ENCODE results near the gene ADAM10.

Gene ADAM10

DNA sequence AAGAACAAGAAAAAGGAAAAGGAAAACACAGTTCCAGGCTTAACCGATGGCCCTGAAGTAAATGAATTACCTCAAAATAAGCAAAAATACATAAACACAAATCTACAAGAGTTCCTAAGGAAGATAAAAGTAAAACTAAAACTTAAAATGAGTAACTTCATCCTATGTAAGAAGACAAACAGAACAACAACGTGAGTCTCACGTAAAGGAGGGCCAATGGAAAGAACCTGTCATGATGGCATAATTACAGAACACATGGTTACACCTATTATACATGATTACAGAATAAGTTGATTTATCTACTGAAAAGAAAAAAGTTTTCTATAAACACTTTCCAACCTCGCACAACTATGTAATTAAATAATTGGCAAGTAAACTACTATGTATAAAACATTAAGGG lies 42.1 kb downstream of the ADAM10 start:
- no peak for DNase-seq

DNA sequence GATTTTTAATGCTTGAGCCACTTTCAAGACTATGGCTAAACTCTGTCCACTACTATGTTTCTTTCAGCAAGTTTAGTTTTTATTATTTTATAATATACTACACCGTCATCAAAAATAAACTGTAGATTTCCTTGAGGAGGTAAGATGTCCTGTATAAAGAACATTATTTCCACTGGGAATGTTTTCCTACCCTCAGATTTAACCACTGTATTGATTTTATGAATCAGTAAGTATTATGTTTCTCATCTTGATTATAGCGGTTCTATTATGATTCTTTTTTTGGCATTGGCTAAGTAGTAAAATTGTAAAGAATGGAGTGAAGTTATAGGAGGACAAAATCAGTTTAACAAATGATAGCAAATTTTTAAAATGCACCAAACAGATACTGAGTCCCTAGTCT lies 44.4 kb downstream of the ADAM10 start:
- DNase-seq = no peak

DNA sequence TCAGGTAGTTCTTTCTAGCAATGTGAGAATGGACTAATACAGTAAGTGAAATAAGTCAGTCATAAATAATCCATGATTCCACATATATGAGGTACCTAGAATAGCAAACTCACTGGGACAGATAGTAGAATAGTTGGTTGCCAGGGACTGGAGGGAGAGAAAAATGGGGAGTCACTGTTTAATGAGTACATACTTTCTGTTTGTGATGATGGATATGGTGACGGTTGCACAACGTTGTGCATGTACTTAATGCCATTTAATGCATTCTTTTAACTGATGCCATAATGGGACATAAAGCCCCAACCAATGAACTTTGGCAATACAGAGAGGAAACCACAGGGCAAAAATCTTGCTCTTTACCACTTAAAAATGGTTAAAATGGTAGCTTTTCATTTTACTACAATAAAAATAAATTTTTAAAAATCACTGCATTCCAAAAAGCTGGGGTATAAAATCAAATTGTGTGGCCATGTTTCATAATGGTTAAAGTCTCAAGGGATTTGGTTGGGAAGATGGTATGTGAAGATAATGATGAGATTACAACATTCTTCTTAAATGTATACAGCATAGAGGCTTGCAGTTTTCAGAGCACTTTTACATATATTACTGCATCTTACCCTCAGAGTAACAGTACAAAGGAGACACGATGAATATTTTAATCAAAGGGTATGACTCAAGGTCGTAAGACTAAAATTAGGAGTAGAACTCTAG lies 45.2 kb downstream of the ADAM10 start:
- DNase-seq = no peak

DNA sequence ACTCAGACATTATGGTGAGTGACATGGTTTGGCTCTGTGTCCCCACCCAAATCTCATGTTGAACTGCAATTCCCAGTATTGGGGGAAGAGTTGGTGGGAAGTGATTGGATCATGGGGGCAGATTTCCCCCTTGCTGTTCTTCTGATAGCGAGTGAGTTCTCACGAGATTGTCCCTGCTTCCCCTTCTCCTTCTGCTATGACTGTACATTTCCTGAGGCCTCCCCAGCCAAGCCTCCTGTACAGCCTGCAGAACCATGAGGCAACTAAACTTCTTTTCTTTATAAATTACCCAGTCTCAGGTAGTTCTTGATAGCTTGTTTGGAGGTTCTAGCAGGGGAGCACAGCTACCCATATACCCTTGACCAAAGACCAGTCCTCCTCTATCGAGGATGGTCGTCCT lies 45.9 kb downstream of the ADAM10 start:
- no peak for DNase-seq

DNA sequence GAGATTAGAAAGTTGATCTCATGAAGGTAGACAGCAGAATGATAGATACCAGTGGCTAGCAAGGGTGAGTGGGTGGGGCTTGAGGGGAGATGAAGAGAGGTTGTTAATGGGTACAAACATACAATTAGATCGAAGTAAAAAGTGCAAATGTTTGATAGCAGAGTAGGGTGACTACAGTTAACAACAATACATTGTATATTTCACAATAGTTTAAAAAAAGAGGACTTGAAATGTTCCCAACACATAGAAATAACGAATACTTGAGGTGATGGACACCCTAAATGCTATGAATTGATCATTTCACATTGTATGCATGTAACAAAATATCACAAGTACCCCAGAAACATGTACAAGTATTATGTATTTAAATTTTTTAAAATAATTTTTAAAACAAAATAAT lies 47.3 kb downstream of the ADAM10 start:
- DNase-seq = no peak

DNA sequence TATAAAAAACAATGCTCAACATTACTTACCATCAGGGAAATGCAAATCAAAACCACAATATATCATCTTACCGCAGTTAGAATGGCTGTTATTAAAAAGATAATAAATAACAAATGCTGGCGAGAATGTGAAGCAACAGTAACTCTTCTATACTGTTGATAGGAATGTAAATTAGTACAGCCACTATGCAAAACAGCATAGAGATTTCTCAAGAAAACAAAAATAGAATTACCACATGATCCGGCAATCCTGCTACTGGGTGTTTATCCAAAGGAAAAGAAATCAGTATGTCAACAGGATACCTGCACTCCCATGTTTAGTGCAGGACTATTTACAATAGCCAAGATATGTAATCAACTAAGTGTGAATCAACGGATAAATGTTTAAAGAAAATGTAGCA lies 48.1 kb downstream of the ADAM10 start:
- no peak for DNase-seq

DNA sequence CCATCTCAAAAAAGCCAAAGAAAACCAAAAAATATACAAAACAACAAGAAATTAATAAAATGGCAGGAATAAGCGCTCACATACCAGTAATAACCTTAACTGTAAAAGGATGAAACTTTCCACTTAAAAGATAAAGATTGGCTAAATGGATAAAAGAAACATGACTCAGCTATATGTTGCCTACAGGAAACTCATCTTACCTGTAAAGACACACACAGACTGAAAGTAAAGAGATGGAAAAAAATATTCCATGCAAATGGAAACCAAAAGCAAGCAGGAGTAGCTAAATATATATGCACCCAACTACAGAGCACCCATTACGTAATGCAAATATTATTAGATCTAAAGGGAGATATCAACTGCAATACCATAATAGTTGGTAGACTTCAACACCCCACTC lies 49.7 kb downstream of the ADAM10 start:
- no peak for DNase-seq

DNA sequence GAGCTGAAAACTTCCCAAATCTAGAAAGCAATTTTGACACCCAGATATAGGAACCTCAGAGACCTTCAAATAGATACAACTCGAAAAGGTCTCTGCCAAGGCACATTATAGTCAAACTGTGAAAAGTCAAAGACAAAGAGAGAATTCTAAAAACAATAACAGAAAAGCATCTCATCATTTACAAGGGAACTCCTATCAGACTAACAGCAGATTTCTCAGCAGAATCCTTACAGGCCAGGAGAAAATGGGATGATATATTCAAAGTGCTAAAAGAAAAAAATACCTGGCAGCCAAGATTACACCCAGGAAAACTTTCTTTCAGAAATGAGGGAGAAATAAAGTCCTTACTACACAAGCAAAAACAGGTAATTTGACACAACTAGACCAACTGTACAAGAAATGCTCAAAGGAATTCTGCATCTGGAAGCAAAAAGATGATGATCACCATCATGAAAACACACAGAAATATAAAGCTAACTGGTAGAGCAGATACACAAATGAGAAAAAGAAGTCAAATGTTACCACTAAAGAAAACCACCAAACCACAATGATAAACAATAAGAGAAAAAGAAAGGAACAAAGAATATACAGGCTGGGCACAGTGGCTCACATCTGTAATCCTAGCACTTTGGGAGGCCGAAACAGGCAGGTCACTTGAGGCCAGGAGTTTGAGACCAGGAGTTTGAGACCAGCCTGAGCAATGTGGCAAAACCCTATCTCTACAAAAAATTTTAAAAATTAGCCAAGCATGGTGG lies 50.4 kb downstream of the ADAM10 start:
- no peak for DNase-seq

DNA sequence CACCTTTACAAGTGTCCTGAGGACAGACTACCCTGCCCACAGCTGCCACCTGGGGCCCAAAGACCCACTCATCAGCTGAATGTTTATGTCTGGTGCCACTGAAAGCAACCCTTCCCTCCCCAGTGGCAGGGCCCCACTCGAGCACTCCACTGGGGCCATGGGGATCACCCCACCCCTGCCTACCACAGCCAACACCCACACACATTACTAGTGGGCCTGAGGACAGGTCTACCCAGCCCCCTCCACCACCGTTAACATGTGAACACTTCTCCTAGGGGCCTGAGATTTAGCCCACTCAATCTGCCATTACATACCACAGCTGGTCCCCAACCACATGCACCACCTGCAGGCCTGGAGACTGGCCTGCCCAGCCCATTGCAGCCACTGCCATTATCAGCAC lies 52.3 kb downstream of the ADAM10 start:
- DNase-seq = no peak

DNA sequence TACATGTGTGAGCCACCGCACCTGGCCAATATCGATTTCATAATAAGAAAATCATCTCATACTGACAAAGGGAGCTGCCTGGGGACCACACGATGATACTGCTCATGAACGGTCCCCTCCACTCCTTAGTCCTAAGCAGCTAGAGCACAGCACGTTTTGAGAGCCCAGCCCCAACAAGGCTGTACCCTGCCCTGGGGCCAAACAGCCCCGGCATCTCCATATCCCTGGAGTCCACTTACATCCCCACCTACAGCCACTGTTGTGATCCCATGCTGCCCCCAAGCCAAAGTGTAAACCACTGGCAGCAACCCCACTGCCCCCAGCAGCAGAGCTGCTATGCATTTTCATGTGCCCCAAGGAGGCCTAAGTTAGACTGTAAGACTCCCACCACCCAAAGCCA lies 52.8 kb downstream of the ADAM10 start:
- DNase-seq = no peak

DNA sequence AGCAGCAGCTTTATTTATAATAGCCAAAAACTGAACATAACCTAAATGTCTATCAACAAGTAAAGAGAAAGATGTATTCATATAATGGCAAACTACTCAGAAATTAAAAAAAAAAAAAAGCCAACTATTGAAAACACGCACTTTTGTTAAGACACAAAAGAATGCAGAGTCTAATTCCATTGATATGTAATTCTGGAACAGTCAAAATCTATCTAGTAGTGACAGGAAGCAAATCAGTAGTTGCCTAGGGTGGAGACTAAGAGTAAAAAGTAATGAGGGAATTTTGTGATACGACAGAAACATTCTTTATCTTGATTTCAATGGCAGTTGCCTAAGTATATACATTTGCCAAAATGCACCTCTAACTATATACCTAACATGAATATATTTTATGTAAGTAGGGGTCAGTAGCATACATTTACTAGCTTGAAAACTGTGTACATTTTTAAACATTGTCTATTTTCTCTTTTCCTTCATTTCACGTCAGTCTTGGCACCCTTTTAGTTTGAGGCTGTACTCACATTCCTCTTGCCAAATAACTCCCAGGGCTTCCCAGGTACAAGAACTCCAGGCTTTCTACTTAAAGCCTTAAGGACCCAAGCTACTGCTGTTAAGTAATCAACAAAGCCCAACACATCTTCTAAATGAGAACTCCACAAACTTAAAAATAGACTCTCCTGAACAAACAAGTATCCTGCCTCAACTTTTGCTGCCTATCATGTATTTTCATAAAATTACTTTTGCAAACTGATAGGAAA lies 54.7 kb downstream of the ADAM10 start:
- DNase-seq = no peak

DNA sequence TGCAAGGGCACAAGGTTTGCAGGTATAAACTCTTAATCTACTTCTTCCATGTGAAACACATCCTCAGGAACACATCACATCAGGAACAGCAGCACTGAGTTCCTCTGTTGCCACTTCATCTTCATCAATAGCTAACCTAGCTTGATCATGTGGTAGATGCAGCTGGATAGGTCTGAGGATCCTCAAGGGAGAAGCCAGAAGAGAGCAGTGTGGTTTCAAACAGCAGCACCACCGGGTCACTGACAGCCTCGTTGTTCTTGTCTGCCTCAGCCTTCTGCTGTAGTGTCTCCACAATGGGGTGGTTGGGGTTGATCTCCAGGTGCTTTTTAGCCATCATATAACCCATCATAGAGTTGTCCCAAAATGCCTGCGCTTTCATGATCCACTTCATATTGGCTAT lies 58.8 kb downstream of the ADAM10 start:
- DNase-seq = no peak

DNA sequence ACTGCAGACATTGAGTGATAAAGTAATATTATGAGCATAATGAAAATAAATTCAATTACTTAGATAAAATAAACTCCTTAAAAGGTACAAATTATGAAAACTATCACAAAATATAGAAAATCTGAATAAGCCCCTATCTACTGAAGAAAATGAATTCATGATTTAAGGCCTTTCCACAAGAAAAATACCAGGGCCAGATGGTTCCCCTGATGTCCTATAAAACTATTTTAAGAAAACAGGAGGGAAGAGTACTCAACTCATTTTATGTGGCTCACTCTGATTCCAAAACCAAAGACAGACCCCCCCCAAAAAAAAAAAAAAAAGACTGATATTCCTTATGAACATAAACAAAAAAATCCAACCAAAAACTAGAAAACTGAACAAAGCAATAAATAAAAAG lies 59.9 kb downstream of the ADAM10 start:
- DNase-seq = no peak

DNA sequence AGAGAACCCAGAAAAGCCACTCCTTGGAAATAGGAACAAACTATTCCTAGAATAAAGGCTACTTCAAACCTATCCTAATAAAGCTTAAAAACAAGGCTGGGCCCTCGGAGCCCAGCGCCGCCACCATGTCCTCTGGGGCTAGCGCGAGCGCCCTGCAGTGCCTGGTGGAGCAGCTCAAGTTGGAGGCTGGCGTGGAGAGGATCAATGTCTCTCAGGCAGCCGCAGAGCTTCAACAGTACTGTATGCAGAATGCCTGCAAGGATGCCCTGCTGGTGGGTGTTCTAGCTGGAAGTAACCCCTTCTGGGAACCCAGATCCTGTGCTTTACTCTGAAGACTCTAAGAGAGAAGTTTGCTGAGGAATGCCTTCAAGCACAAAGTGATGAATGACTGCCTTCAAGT lies 63.2 kb downstream of the ADAM10 start:
- DNase-seq = no peak

DNA sequence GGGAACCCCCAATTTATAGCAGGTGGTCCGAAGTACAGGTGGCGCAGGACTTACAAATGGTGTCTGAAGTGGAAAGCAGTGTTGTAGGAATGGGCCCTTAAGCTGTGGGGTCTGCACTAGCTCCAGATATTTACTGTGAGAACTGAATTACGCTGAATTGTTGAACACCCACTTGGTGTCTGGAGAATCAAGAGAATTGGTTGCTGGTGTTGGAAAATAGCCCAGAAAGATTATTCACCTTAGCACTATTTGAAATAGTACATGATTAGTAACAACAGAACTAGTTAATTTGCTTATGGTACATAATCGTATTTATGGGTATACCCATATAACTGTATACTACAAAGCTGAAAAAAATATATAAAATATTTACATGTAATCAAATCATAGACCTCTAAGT lies 64.8 kb downstream of the ADAM10 start:
- DNase-seq = no peak

DNA sequence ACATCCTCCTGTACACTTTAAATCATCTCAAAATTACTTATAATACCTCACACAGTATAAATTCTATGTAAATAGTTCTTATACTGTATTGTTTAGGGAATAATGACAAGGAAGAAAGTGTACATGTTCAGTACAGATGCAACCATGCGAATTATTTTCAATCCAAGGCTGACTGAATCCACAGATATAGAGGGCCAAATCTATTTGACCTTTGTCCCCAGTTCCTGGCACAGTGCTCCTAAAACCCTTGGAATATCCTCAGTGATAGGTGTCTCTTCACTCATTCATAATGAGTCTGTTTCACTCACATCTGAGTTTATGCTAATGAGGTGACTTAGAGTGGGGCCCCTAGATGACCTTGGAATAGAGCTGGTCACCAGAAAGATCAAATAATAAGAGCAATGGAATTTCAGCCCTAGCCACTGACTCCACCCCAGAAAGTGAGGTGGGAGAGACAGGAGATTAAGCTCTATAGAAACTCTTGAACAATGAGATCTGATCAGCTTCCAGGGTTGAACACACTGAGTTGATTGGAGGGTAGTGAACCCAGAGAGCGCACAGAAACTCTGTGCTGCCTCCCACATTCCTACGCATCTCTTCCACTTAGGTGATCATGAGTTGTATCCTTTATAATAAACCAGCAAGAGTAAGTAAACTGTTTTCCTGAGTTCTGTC lies 65.3 kb downstream of the ADAM10 start:
- no peak for DNase-seq

DNA sequence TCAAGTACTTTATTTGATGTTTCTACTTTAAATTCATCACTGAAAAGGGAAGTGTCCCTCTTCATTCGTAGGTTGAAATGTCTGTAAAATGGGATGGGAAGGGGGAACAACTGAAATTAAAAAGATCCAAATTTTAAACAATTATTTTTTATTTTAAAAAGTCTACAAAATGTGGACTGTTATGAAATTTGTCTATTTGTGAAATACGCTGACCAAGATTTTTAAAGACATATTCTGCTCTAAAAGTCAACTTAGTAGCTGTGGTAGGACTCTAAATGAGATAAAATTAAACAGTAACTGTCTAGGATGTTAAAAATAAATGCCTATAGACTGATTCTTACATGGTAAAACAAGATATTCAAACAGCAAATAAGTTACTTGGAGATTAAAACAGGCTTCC lies 67.3 kb downstream of the ADAM10 start:
- no peak for DNase-seq

DNA sequence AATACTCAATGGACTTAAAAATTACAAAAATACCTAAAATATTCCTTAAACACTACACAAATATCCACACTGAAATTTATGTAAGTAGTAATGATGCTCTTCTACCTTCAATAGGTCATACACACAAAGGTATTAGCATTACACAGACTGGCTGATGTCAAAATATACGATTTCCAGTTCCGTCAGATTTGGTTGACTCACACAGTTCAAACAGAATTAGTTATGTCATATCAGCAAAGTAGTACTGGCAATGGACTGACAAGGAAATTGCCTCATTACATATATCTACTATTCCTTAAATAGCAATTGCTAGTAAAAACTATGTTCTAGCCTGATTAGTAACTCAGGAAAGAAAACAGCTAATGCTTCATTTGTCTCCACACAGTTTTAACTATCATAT lies 70.8 kb downstream of the ADAM10 start:
- no peak for DNase-seq

DNA sequence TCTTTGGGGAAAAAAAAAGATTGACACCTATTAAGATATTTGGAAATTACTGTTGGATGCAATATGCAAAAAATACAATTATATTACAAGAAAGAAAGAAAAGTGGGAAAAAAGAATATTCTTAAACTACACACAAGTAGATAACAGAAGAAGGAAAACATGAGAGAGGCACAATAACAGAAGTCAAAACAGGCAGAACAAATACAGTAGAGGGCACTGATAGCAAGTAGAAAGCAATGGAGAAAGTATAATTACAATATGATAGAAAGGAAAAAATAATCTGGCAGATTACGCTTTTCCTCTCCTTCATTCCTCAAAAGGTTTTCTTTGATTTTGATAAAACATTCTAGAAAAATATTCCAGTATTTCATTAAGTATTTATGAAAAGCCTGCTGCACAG lies 72.1 kb downstream of the ADAM10 start:
- no peak for DNase-seq

DNA sequence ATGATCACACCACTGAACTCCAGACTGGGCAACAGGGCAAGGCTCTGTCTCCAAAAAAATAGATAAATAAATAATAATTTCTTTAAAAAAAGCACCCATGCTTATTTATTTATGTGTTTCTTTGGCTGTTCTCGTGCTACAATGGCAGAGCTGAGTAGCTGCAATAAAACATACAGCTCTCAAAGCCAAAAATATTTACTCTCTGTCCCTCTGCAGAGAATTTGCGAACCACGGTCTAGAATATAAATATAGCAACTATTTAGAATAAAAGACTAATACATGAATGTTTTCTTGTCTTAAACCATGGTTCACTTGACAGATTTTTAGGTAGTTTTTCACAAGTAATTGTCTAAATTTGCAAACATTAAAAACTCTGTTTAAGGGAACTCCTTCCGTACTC lies 72.7 kb downstream of the ADAM10 start:
- no peak for DNase-seq

DNA sequence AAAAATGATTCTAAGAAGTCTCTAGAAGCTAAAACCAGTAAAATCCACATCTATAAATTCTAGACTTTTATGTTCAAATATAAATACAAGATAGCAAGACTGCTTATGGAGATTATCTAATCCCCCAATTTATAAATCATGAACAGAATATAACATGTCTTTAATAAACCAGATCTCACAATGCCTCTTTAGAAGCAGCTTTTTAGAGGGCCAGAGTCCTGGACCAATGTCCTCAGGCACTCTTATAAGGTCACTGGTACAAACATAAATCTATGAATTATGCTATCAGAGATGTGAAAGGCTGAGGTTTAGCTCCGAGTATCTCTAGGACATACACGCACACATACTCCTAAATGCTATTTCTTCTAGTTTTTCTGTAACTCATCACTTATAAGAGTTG lies 78.3 kb downstream of the ADAM10 start:
- DNase-seq = no peak

DNA sequence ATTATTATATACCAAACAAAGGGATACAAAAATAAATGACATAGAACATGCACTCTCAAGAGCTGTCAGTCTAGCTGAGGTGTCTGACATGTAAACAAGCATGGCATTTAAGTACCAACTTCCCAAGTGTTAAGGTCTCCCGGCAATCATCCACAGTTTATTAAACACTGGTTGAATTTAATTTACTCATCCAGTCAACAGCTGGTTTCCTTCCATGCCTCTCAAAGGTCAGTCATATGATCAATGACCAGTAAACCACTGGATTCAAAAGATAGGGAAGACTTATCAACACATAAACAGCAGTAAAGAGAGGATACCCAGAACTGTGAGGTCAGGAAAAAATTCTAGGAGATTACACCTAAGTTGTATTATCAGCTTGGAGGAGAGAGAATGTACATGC lies 80.4 kb downstream of the ADAM10 start:
- DNase-seq = no peak

DNA sequence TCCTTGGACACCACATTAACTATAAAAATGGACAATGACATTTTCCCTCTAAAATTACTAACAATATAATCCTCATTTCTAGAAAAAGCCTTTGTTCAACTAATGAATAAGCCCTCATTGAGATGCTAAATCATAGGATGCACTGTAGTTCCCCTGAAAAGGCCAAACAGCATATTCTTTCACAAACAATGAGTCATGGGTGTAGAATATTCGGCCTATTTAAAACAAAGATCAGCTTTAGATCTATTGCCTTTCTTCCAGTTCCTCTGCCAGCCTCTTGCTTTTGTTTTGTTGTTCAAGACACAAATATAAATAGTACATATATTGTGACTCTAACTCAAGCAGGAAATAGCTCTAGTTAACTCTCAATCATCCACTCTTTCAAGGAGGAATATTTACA lies 82.5 kb downstream of the ADAM10 start:
- no peak for DNase-seq

DNA sequence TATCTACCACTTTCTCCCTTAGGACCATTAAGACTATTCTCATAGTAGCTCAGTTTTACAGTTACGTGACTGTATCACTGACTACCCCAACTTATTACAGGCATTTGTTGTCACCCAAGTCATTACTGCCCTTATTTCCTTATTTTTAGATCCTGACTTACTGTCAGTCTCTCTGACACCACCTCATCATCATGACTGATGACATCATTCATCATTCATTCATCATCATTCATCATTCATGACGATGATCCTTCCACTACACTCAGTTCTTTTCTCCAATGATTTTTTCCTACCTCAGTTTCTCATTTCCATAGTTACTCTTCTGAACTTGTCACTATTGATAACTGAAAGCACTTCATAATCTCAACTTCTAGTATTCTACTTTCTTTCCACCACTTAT lies 83.8 kb downstream of the ADAM10 start:
- no peak for DNase-seq

All from activated CD4-positive, alpha-beta T cell treated with anti-CD3 and anti-CD28 coated beads, Interleukin-2, amount 50 U/mL, for 4 hours (primary cell).